ENCODE data around the gene TEAD2. TPM values are rescaled to one million over a fixed set of nuclear protein-coding genes. Genes with fewer than 3 reads are reported as not detected.

TEAD2 gene
- total and polyA plus RNA-seq, 2 of the 13 experiments (the other 11 are each of a cell fraction or from before 2014, with no cell fraction given) = 10.8 to 12.5 TPM

DNA sequence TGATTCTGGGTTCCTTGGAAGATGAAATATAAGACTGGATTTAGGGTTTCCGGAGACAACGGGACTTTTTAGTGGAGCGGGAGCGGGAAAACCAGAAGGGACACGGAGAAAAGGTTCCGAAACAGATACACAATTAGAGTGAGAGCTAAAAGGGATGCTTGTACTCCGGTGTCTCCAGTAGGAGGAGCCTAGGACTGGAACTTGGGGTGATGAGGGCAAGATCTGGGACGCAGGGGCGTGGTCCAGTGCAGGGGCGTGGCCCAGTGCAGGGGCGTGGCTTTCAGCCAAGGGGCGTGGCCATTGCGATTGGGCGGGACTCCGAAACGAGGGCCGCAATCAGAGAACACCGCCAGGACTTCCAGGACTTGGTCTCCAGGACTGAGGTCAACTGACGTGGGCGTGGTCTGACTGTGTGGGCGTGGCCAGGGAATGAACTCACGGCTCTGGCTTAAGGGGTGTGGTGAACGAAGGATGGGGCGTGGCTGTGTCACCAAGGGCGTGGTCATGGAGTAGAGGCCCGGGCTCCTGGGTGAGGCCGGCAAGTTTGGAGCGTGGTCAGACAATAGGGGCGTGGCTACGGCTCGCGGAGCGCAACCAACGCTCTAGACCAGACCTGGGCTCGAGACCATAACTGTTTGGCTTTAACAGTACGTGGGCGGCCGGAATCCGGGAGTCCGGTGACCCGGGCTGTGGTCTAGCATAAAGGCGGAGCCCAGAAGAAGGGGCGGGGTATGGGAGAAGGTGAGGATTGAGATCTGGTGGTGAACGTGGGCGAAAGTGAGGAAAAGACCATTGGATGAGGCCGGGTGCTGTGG, 1.3 kb upstream of the TEAD2 start, which contains the start of gene DKKL1 (continued):
- TF ChIP-seq FOXP1 (IDR thresholded peaks at IDR 0.05) (no peak), FOXP1 (CRISPR knock-in tag; IDR thresholded peaks at IDR 0.05) (no peak), NAIF1 (CRISPR knock-in tag; IDR thresholded peaks at IDR 0.05; ENCODE audit: borderline replicate concordance) (no peak), FOXK2 (IDR thresholded peaks at IDR 0.05) (no peak), KDM5B (CRISPR knock-in tag; IDR thresholded peaks at IDR 0.05; ENCODE audit: borderline replicate concordance) (no peak), KDM2A (CRISPR knock-in tag; IDR thresholded peaks at IDR 0.05; ENCODE audit: borderline replicate concordance, low read depth) (peak; percentile 56; the same call in 1 of the 2 replicates), ZMYM2 (CRISPR knock-in tag; IDR thresholded peaks at IDR 0.05) (0 out of 2 replicates have a peak, but pooled peaks have one; percentile 44), SOX13 (IDR thresholded peaks at IDR 0.05) (no peak), SOX13 (CRISPR knock-in tag; conservative IDR thresholded peaks at IDR 0.05 in 1 of 2, IDR thresholded peaks at IDR 0.05 in 1 of 2) (no peak), HMG20A (CRISPR knock-in tag; IDR thresholded peaks at IDR 0.05; ENCODE audit: borderline replicate concordance) (no peak), IRF9 (CRISPR knock-in tag; IDR thresholded peaks at IDR 0.05; ENCODE audit: borderline replicate concordance) (no peak), EEA1 (CRISPR knock-in tag; IDR thresholded peaks at IDR 0.05; ENCODE audit: borderline replicate concordance) (no peak), ZSCAN30 (CRISPR knock-in tag; IDR thresholded peaks at IDR 0.05) (no peak), MAFK (conservative IDR thresholded peaks at IDR 0.05 in 1 of 2, IDR thresholded peaks at IDR 0.05 in 1 of 2; ENCODE audit: low read length in 2 of 2) (no peak), ZNF3 (CRISPR knock-in tag; IDR thresholded peaks at IDR 0.05) (no peak)
- TF ChIP-seq, protein P1, sequence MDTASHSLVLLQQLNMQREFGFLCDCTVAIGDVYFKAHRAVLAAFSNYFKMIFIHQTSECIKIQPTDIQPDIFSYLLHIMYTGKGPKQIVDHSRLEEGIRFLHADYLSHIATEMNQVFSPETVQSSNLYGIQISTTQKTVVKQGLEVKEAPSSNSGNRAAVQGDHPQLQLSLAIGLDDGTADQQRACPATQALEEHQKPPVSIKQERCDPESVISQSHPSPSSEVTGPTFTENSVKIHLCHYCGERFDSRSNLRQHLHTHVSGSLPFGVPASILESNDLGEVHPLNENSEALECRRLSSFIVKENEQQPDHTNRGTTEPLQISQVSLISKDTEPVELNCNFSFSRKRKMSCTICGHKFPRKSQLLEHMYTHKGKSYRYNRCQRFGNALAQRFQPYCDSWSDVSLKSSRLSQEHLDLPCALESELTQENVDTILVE (CRISPR knock-in tag; IDR thresholded peaks at IDR 0.05) = no peak
- TF ChIP-seq, protein P2, sequence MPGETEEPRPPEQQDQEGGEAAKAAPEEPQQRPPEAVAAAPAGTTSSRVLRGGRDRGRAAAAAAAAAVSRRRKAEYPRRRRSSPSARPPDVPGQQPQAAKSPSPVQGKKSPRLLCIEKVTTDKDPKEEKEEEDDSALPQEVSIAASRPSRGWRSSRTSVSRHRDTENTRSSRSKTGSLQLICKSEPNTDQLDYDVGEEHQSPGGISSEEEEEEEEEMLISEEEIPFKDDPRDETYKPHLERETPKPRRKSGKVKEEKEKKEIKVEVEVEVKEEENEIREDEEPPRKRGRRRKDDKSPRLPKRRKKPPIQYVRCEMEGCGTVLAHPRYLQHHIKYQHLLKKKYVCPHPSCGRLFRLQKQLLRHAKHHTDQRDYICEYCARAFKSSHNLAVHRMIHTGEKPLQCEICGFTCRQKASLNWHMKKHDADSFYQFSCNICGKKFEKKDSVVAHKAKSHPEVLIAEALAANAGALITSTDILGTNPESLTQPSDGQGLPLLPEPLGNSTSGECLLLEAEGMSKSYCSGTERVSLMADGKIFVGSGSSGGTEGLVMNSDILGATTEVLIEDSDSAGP (CRISPR knock-in tag; IDR thresholded peaks at IDR 0.05; ENCODE audit: borderline replicate concordance) = peak; percentile 49; the same call in 1 of the 2 replicates
- TF ChIP-seq, protein P3, sequence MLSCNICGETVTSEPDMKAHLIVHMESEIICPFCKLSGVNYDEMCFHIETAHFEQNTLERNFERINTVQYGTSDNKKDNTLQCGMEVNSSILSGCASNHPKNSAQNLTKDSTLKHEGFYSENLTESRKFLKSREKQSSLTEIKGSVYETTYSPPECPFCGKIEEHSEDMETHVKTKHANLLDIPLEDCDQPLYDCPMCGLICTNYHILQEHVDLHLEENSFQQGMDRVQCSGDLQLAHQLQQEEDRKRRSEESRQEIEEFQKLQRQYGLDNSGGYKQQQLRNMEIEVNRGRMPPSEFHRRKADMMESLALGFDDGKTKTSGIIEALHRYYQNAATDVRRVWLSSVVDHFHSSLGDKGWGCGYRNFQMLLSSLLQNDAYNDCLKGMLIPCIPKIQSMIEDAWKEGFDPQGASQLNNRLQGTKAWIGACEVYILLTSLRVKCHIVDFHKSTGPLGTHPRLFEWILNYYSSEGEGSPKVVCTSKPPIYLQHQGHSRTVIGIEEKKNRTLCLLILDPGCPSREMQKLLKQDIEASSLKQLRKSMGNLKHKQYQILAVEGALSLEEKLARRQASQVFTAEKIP (CRISPR knock-in tag; IDR thresholded peaks at IDR 0.05; ENCODE audit: borderline replicate concordance) = no peak
- TF ChIP-seq, protein P4, sequence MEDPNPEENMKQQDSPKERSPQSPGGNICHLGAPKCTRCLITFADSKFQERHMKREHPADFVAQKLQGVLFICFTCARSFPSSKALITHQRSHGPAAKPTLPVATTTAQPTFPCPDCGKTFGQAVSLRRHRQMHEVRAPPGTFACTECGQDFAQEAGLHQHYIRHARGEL (CRISPR knock-in tag; IDR thresholded peaks at IDR 0.05) = no peak
- TF ChIP-seq, protein P5, sequence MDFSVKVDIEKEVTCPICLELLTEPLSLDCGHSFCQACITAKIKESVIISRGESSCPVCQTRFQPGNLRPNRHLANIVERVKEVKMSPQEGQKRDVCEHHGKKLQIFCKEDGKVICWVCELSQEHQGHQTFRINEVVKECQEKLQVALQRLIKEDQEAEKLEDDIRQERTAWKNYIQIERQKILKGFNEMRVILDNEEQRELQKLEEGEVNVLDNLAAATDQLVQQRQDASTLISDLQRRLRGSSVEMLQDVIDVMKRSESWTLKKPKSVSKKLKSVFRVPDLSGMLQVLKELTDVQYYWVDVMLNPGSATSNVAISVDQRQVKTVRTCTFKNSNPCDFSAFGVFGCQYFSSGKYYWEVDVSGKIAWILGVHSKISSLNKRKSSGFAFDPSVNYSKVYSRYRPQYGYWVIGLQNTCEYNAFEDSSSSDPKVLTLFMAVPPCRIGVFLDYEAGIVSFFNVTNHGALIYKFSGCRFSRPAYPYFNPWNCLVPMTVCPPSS (IDR thresholded peaks at IDR 0.05) = no peak

Measured in HepG2 (cell line).